NT2/D1 (cell line): ENCODE measurements around the gene HTT.

Experiments used
- SUZ12 ChIP-seq: IDR thresholded peaks from 2 replicates; pipeline ENCODE4 v1.6.1; 2011; ENCODE audit not compliant: insufficient read length, insufficient read depth; ENCODE audit errors: extremely low read depth
- YY1 ChIP-seq: IDR thresholded peaks from 2 replicates; pipeline ENCODE4 v1.6.1; 2011; ENCODE audit not compliant: insufficient read length, insufficient read depth
- ZNF274 ChIP-seq: IDR thresholded peaks from 2 replicates; pipeline ENCODE4 v1.6.1; 2011; ENCODE audit warnings: mild to moderate bottlenecking, low read depth, low read length

DNA sequence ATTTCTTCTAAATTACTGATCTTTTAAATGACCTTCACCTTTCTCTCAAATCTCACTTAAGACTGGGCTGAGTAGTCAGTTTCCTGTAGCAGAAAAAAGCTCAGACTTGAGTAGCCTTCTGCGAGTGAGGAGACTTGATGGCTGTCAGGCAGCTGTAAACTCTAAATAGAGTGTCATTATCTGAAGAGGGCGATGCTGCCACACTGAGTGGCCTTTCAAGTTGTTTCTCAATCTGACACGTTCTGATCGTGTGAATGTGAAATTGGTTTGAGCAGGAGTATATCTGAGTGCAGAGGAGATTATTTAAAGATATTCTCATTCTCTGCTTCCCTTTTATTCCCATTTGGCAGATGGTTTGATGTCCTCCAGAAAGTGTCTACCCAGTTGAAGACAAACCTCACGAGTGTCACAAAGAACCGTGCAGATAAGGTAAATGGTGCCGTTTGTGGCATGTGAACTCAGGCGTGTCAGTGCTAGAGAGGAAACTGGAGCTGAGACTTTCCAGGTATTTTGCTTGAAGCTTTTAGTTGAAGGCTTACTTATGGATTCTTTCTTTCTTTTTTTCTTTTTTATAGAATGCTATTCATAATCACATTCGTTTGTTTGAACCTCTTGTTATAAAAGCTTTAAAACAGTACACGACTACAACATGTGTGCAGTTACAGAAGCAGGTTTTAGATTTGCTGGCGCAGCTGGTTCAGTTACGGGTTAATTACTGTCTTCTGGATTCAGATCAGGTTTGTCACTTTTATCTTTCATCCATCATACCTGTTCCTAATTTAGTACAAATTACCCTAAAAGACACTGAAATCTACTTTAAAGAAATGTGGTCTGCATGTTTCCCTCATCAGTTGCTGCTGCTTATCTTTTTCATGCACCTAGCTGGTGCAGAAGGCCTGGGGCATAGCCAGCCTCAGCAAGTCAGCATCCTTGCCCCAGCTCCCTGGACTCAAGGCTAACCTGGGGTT, 100.2 kb downstream of the HTT start:
- no peak for TF ChIP-seq ZNF274
- no peak for TF ChIP-seq YY1
- TF ChIP-seq SUZ12: no peak
